NCI-H2107 (cell line): ENCODE results near the gene R3HDM2.
"Not testable (repeated sequence)": the region's sequence is repeated elsewhere in the genome, so short reads cannot be mapped to it uniquely, and the experiment has no call there.

Source experiments
- DNase-seq: peaks from one replicate; lab custom pipeline; 2025; lab: John Stamatoyannopoulos, UW

The R3HDM2 gene

GRCh38 chr12:57426948-57427347 is 3.9 kb downstream of the R3HDM2 start:
- DNase-seq: not testable (repeated sequence)

GRCh38 chr12:57420482-57420881 is 10.4 kb downstream of the R3HDM2 start:
- no peak for DNase-seq

- DNase-seq: no peak
Measured at GRCh38 chr12:57419495-57419894, 11.3 kb downstream of the R3HDM2 start.

- DNase-seq: no peak
Measured at GRCh38 chr12:57418255-57418654, 12.6 kb downstream of the R3HDM2 start.

GRCh38 chr12:57416039-57416996 is 14.5 kb downstream of the R3HDM2 start:
- no peak for DNase-seq

- no peak for DNase-seq
Measured at GRCh38 chr12:57415088-57415487, 15.8 kb downstream of the R3HDM2 start.

- DNase-seq: not testable (repeated sequence)
Measured at GRCh38 chr12:57414160-57414559, 16.7 kb downstream of the R3HDM2 start.

GRCh38 chr12:57410534-57410933 is 20.3 kb downstream of the R3HDM2 start:
- no peak for DNase-seq

GRCh38 chr12:57404966-57405640 is 25.7 kb downstream of the R3HDM2 start:
- DNase-seq: no peak

- DNase-seq: not testable (repeated sequence)
Measured at GRCh38 chr12:57402156-57402555, 28.7 kb downstream of the R3HDM2 start.

GRCh38 chr12:57401165-57401564 is 29.7 kb downstream of the R3HDM2 start:
- DNase-seq: no peak

GRCh38 chr12:57399718-57400463 is 31.0 kb downstream of the R3HDM2 start:
- DNase-seq: not testable (repeated sequence)

- DNase-seq: no peak
Measured at GRCh38 chr12:57397441-57397840, 33.4 kb downstream of the R3HDM2 start.

- DNase-seq: no peak
Measured at GRCh38 chr12:57395121-57395520, 35.7 kb downstream of the R3HDM2 start.

- DNase-seq: no peak
Measured at GRCh38 chr12:57390174-57390573, 40.7 kb downstream of the R3HDM2 start.

- no peak for DNase-seq
Measured at GRCh38 chr12:57389033-57389432, 41.8 kb downstream of the R3HDM2 start.

GRCh38 chr12:57388425-57388824 is 42.4 kb downstream of the R3HDM2 start:
- DNase-seq: no peak

- no peak for DNase-seq
Measured at GRCh38 chr12:57386187-57386720, 44.6 kb downstream of the R3HDM2 start.

- no peak for DNase-seq
Measured at GRCh38 chr12:57385586-57385985, 45.3 kb downstream of the R3HDM2 start.

- no peak for DNase-seq
Measured at GRCh38 chr12:57384478-57384877, 46.4 kb downstream of the R3HDM2 start.

GRCh38 chr12:57381693-57382220 is 49.1 kb downstream of the R3HDM2 start:
- DNase-seq: no peak

- DNase-seq: no peak
Measured at GRCh38 chr12:57380300-57380699, 50.5 kb downstream of the R3HDM2 start.
